ENCODE measurements around the gene RCSD1.

DNA sequence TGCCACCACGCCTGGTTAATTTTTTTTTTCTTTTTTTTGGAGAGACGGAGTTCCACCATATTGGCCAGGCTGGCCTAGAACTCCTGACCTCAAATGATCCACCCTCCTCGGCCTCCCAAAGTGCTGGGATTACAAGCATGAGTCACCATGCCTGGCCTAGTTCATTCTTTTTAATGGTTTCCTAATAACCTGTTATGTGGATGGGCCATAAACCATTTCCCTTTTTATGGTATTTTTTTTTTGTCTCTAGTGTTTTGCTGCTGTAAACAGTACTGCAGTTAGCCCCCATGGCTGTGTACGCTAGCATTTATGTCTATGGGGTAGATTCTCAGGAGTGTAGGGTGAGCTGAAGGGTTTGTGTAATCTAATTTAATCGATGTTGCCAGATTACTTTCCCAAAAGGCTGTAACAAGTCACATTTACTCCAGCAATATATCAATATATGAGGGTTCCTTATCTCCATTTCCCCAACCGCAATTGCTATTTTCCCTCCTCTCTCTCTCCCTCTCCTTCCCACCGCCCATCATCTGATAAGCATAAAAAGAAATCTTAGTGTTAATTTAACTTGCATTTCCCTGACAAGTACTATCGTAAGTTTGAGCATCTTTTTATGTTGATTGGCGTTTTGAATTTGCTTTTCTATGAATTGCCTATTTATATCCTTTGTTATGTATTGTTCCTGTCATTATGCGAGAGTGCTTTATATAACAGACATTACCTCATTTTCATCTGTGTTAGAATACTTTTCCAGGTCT lies 28.7 kb downstream of the RCSD1 start:
- TF ChIP-seq, protein P1, sequence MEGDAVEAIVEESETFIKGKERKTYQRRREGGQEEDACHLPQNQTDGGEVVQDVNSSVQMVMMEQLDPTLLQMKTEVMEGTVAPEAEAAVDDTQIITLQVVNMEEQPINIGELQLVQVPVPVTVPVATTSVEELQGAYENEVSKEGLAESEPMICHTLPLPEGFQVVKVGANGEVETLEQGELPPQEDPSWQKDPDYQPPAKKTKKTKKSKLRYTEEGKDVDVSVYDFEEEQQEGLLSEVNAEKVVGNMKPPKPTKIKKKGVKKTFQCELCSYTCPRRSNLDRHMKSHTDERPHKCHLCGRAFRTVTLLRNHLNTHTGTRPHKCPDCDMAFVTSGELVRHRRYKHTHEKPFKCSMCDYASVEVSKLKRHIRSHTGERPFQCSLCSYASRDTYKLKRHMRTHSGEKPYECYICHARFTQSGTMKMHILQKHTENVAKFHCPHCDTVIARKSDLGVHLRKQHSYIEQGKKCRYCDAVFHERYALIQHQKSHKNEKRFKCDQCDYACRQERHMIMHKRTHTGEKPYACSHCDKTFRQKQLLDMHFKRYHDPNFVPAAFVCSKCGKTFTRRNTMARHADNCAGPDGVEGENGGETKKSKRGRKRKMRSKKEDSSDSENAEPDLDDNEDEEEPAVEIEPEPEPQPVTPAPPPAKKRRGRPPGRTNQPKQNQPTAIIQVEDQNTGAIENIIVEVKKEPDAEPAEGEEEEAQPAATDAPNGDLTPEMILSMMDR (IDR thresholded peaks at IDR 0.05), result no peak
- TF ChIP-seq POLR2A (IDR thresholded peaks at IDR 0.05), result no peak

Measured in testis (tissue), 2 donors.